ENCODE results near the gene R3HDM2.

DNA sequence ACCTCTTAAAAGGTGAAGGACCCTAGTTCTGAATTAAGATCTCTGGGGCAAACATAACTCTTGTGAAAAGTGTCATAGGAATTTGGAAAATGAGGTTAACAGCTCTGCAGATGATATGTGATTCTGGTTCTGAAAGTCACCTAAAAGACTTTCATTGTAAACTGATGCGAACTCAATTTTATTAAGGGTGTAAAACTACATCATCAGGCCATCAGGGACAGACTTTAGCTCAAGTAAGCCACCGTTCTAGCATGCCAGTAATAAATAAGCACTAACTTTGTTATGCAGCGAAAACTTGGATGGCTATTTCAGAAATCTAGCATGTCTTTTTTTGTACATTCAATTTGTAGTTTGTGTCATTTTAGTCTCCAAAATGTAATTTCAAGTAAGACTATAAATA lies 61.6 kb downstream of the R3HDM2 start:
- TF ChIP-seq, protein P1, sequence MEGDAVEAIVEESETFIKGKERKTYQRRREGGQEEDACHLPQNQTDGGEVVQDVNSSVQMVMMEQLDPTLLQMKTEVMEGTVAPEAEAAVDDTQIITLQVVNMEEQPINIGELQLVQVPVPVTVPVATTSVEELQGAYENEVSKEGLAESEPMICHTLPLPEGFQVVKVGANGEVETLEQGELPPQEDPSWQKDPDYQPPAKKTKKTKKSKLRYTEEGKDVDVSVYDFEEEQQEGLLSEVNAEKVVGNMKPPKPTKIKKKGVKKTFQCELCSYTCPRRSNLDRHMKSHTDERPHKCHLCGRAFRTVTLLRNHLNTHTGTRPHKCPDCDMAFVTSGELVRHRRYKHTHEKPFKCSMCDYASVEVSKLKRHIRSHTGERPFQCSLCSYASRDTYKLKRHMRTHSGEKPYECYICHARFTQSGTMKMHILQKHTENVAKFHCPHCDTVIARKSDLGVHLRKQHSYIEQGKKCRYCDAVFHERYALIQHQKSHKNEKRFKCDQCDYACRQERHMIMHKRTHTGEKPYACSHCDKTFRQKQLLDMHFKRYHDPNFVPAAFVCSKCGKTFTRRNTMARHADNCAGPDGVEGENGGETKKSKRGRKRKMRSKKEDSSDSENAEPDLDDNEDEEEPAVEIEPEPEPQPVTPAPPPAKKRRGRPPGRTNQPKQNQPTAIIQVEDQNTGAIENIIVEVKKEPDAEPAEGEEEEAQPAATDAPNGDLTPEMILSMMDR (IDR thresholded peaks at IDR 0.05; ENCODE audit: poor library complexity), result no peak
- TF ChIP-seq EZH2 (IDR thresholded peaks at IDR 0.05; ENCODE audit: borderline replicate concordance) (no peak), EZH2phosphoT487 (IDR thresholded peaks at IDR 0.05; ENCODE audit: low read depth, severe bottlenecking, unreplicated experiment) (no peak)
